ENCODE results near the gene FKBP7. TPM values are rescaled to one million over a fixed set of nuclear protein-coding genes. Genes with fewer than 3 reads are reported as not detected.
A peak's percentile ranks its signal among the peaks of the same experiment; 100 is the strongest.

The FKBP7 gene
- total RNA-seq, 2 donors from 2014 or later: 20.1 to 21.8 TPM

- H3K27ac ChIP-seq: no peak overlapping the region
- H3K27me3 ChIP-seq (replicated peaks; ENCODE audit: insufficient read depth): no peaks in the 10 kb centered on the region
- TF ChIP-seq, protein P1, sequence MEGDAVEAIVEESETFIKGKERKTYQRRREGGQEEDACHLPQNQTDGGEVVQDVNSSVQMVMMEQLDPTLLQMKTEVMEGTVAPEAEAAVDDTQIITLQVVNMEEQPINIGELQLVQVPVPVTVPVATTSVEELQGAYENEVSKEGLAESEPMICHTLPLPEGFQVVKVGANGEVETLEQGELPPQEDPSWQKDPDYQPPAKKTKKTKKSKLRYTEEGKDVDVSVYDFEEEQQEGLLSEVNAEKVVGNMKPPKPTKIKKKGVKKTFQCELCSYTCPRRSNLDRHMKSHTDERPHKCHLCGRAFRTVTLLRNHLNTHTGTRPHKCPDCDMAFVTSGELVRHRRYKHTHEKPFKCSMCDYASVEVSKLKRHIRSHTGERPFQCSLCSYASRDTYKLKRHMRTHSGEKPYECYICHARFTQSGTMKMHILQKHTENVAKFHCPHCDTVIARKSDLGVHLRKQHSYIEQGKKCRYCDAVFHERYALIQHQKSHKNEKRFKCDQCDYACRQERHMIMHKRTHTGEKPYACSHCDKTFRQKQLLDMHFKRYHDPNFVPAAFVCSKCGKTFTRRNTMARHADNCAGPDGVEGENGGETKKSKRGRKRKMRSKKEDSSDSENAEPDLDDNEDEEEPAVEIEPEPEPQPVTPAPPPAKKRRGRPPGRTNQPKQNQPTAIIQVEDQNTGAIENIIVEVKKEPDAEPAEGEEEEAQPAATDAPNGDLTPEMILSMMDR (IDR thresholded peaks at IDR 0.05): no peak
- H3K4me1 ChIP-seq (ENCODE audit: control insufficient read depth in 1 of 2, low read depth in 2 of 2): peaks cover 0 to 6% of the 10 kb centered on the region in 2 donors
- ATAC-seq (ENCODE audit: insufficient number of reproducible peaks, low FRiP score, low read depth) (no peak), DNase-seq (ENCODE audit: low spot score) (no peak)
- H3K36me3 ChIP-seq: no peaks in the 10 kb centered on the region
- H3K4me3 ChIP-seq: no peak overlapping the region
- no peaks in the 10 kb centered on the region for H3K9me3 ChIP-seq
These were observed 22.5 kb downstream of the FKBP7 start for GRCh38 chr2:178455947-178456346.

GRCh38 chr2:178452870-178453269 is 25.5 kb downstream of the FKBP7 start:
- TF ChIP-seq, protein P1 (IDR thresholded peaks at IDR 0.05): no peak
- H3K4me1 ChIP-seq (ENCODE audit: control insufficient read depth in 1 of 2, low read depth in 2 of 2): peaks cover 8 to 30% of the 10 kb centered on the region in 2 donors
- ATAC-seq (ENCODE audit: insufficient number of reproducible peaks, low FRiP score, low read depth): no peak
- no peak overlapping the region for H3K4me3 ChIP-seq
- H3K27me3 ChIP-seq (replicated peaks; ENCODE audit: insufficient read depth): no peaks in the 10 kb centered on the region
- H3K27ac ChIP-seq: no peak overlapping the region
- H3K9me3 ChIP-seq: no peaks in the 10 kb centered on the region
- no peak for DNase-seq (ENCODE audit: low spot score)
- H3K36me3 ChIP-seq: peaks cover 4% of the 10 kb centered on the region

GRCh38 chr2:178452334-178452733 is 26.1 kb downstream of the FKBP7 start:
- Histone ChIP-seq H3K27ac (no peak overlapping the region), H3K36me3 (peaks cover 4% of the 10 kb centered on the region), H3K4me1 (ENCODE audit: control insufficient read depth in 1 of 2, low read depth in 2 of 2) (peaks cover 8 to 34% of the 10 kb centered on the region in 2 donors), H3K9me3 (no peaks in the 10 kb centered on the region), H3K4me3 (peak overlapping the region; percentile 93), H3K27me3 (replicated peaks; ENCODE audit: insufficient read depth) (no peaks in the 10 kb centered on the region)
- ATAC-seq (ENCODE audit: insufficient number of reproducible peaks, low FRiP score, low read depth) (no peak), DNase-seq (ENCODE audit: low spot score) (no peak)
- TF ChIP-seq, protein P1 (IDR thresholded peaks at IDR 0.05): no peak

DNA sequence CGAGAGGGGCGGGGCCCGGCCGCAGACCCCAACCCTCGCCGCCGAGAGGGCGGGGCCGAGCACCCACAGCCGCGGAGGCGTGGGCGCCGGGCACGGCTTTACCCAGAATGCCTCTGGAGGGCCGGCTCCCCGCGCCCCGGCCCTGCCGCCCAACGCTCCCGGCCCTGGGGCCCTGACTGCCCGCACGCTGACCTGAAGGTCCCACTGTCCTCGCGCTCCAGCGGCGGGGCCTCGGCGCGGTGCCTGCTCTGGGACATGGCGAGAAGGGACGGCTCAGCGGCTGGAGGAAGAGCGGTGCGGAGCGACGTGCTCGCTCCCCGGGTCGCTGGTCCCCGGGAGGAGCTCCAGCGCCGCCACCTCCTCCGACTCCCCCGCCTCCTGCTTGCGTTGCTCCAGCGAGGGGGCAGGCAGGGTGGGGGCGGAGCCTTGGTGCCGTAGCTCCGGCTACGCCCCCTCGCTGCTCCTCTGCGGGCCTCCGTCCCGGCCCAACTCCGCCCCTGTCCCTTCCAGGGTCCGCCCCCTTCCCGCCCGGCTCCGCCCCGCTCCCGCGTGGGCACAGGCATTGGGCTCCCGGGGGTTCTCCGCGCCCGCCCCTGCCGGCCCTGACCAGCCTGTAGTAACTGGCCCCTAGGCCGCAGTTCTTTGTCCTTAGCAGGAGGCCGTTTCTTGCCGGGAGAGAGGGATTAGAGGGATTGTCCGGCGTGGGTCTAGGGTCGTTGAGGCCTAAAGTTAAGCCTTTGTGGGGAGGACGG is 27.4 kb downstream of the FKBP7 start, which contains the start of the genes PJVK and PRKRA:
PJVK (plus strand) TSS at position 605 of the 752 bp plus-strand sequence. CDS start 2,032 bp downstream, outside the sequence.
PRKRA (minus strand) TSS at position 402 of the 752 bp plus-strand sequence; CDS start at position 257, 145 bp downstream.
- Histone ChIP-seq H3K9me3 (no peaks in the 10 kb centered on the region), H3K27ac (peak within 1 kb of the TSS; percentile 99), H3K36me3 (peaks cover 10% of the 10 kb centered on the region), H3K4me1 (ENCODE audit: control insufficient read depth in 1 of 2, low read depth in 2 of 2) (peaks cover 8 to 37% of the 10 kb centered on the region in 2 donors), H3K4me3 (peak within 1 kb of the TSS; percentile 93), H3K27me3 (replicated peaks; ENCODE audit: insufficient read depth) (no peaks in the 10 kb centered on the region)
- TF ChIP-seq, protein P1 (IDR thresholded peaks at IDR 0.05): no peak
- ATAC-seq (ENCODE audit: insufficient number of reproducible peaks, low FRiP score, low read depth) (peak; percentile 92), DNase-seq (ENCODE audit: low spot score) (peak; percentile 85)

GRCh38 chr2:178450524-178450773 is 28.0 kb downstream of the FKBP7 start:
- no peak for DNase-seq (ENCODE audit: low spot score)
- H3K4me3 ChIP-seq: peak overlapping the region; percentile 93
- TF ChIP-seq, protein P1 (IDR thresholded peaks at IDR 0.05): no peak
- H3K27ac ChIP-seq: peak overlapping the region; percentile 99
- H3K36me3 ChIP-seq: peaks cover 14% of the 10 kb centered on the region
- peaks cover 8 to 37% of the 10 kb centered on the region in 2 donors for H3K4me1 ChIP-seq (ENCODE audit: control insufficient read depth in 1 of 2, low read depth in 2 of 2)
- H3K9me3 ChIP-seq: no peaks in the 10 kb centered on the region
- no peak for ATAC-seq (ENCODE audit: insufficient number of reproducible peaks, low FRiP score, low read depth)
- H3K27me3 ChIP-seq (replicated peaks; ENCODE audit: insufficient read depth): no peaks in the 10 kb centered on the region
